K562 (cell line): ENCODE data around the gene HHATL. TPM values are rescaled to one million over a fixed set of nuclear protein-coding genes. Genes with fewer than 3 reads are reported as not detected.

Source experiments
- ATAC-seq: fragments of 200-7000 bp; cut with Tn5 transposase; 3 replicates; pipeline ENCODE4 v1.9.1; 2020; ENCODE audit warnings: moderate library complexity
- BruUV-seq: library from RNA; stranded (reverse); fragments of 400-500 nt; replicated peaks from 2 replicates; lab custom pipeline; 2021; lab: Mats Ljungman, UMichigan
- CTCF ChIA-PET: fragments of 300-600 bp; formaldehyde crosslinking; extraction: SDS; loops from one replicate; lab custom pipeline; 2021; ENCODE audit warnings: low intra/inter-chr PET ratio; lab: Yijun Ruan, JAX
- POLR2A ChIA-PET: fragments of 300-600, 350-650 bp; sonication (Branson Sonifier 250); formaldehyde crosslinking; extraction: SDS; loops from one replicate; lab custom pipeline; 2021; ENCODE audit warnings: antibody characterized with exemption, inconsistent platforms; lab: Yijun Ruan, JAX
- DNase-seq, 4 experiments: peaks; one replicate each; pipeline versions ENCODE4 v3.0.0 to v3.0.0-alpha.2; 2011 to 2018; ENCODE audit warnings: low spot score in 3 of 4, mixed read lengths in 3 of 4; ENCODE audit errors: extremely low read depth in 1 of 4
- FAIRE-seq: peaks from 2 replicates; lab custom pipeline; 2011; peaks lifted over from hg19 to GRCh38; lab: Jason Lieb, UNC
- H2AFZ ChIP-seq: 2 replicates; pipeline ENCODE4 v1.6.0; 2011; ENCODE audit warnings: low read depth, low read length, control low read depth, inconsistent platforms
- H3K27ac ChIP-seq: fragments of 200-600 bp; 3 replicates; pipeline ENCODE4 v1.8.0; 2011; ENCODE audit warnings: low read depth, mild to moderate bottlenecking, control low read depth, inconsistent platforms, low read length, moderate library complexity, mixed read lengths; ENCODE audit errors: extremely low read depth
- H3K27me3 ChIP-seq, 2 experiments: fragments of 300-600 bp in 1 of 2; 2 replicates in 1 of 2; 3 replicates in 1 of 2; pipeline versions ENCODE4 v1.6.0 to v1.8.0; 2011; ENCODE audit warnings: inconsistent platforms in 2 of 2, low read length in 2 of 2, mild to moderate bottlenecking in 1 of 2, mixed read lengths in 1 of 2, moderate library complexity in 1 of 2; ENCODE audit not compliant: control insufficient read depth in 2 of 2, insufficient read depth in 2 of 2
- H3K36me3 ChIP-seq: fragments of 300-600 bp; 3 replicates; pipeline ENCODE4 v1.8.0; 2011; ENCODE audit warnings: mild to moderate bottlenecking, low read length, inconsistent platforms; ENCODE audit not compliant: control insufficient read depth, insufficient read depth
- H3K4me1 ChIP-seq, 2 experiments: fragments of 200-600 bp in 1 of 2; replicated peaks in 1 of 2; 2 replicates in 1 of 2; 3 replicates in 1 of 2; pipeline versions ENCODE4 v1.5.1 to v1.8.0; 2011; ENCODE audit warnings: inconsistent platforms in 2 of 2, low read length in 2 of 2, mild to moderate bottlenecking in 1 of 2, mixed read lengths in 1 of 2, moderate library complexity in 1 of 2; ENCODE audit not compliant: control insufficient read depth in 2 of 2, insufficient read depth in 2 of 2
- H3K4me2 ChIP-seq: 2 replicates; pipeline ENCODE4 v1.6.1; 2011; ENCODE audit warnings: low read length, control low read depth, inconsistent platforms, mixed read lengths; ENCODE audit not compliant: insufficient read depth
- H3K4me3 ChIP-seq: fragments of 200-600 bp; sonication (generic), shearing (Covaris generic); 2 replicates; pipeline ENCODE4 v1.5.1; 2016; ENCODE audit warnings: control low read depth, inconsistent platforms
- H3K79me2 ChIP-seq: fragments of 200-600 bp; 3 replicates; pipeline ENCODE4 v1.8.0; 2011; ENCODE audit warnings: low read length, inconsistent platforms; ENCODE audit not compliant: control insufficient read depth, insufficient read depth
- H3K9ac ChIP-seq, 2 experiments: 2 replicates each; pipeline versions ENCODE4 v1.6.0 to v1.6.1; 2011; ENCODE audit warnings: low read depth in 2 of 2, low read length in 2 of 2, control low read depth in 1 of 2, inconsistent platforms in 1 of 2, mild to moderate bottlenecking in 1 of 2, mixed read lengths in 1 of 2; ENCODE audit not compliant: insufficient read depth in 1 of 2
- H3K9me1 ChIP-seq: one replicate; pipeline ENCODE4 v1.6.0; 2011; ENCODE audit warnings: inconsistent platforms, mild to moderate bottlenecking, low read length, moderate library complexity; ENCODE audit not compliant: control insufficient read depth, insufficient read depth
- H3K9me3 ChIP-seq: replicated peaks from 2 replicates; pipeline ENCODE4 v1.5.1; 2011; ENCODE audit warnings: low read depth, low read length, inconsistent platforms; ENCODE audit not compliant: control insufficient read depth, insufficient read depth
- H4K20me1 ChIP-seq: replicated peaks from 2 replicates; pipeline ENCODE4 v1.6.1; 2011; ENCODE audit warnings: low read length, inconsistent platforms, mixed read lengths; ENCODE audit not compliant: control insufficient read depth, insufficient read depth
- HDAC2 ChIP-seq: fragments of 450-650 bp; IDR thresholded peaks from 2 replicates; pipeline ENCODE4 v1.6.1; 2016; ENCODE audit warnings: mild to moderate bottlenecking
- RAD51 ChIP-seq: fragments of 450-650 bp; IDR thresholded peaks from 2 replicates; pipeline ENCODE4 v1.7.1; 2016; ENCODE audit warnings: low read depth, mild to moderate bottlenecking, borderline replicate concordance
- ZNF436 ChIP-seq: fragments of 250-450, 450-650 bp; sonication (Bioruptor Pico); formaldehyde crosslinking; IDR thresholded peaks from 2 replicates; pipeline ENCODE4 v1.7.0; 2020; ENCODE audit warnings: mild to moderate bottlenecking
- WGBS: fragments of 100-300 bp; shearing (Covaris generic); methylation state at CpG from one replicate; pipeline ENCODE4 v1.1.6; 2016; ENCODE audit warnings: low coverage, mixed read lengths; ENCODE audit not compliant: insufficient coverage; ENCODE audit errors: missing lambda C conversion rate; 5-methylcytosine and 5-hydroxymethylcytosine counted together
- in situ Hi-C: fragments of 300-500 bp; cut with MboI; formaldehyde crosslinking; loops from 4 replicates; pipeline ENCODE4 v1.15.0; 2018; ENCODE audit warnings: inconsistent platforms, mixed read lengths
- intact Hi-C: fragments of 100-400 bp; cut with micrococcal nuclease; formaldehyde crosslinking; loops from 2 replicates; pipeline ENCODE4 v1.14.2; 2022
- polyA plus RNA-seq, 8 experiments: library from polyadenylated mRNA; depleted of rRNA in 4 of 8; stranded (reverse) in 5 of 8; unstranded in 3 of 8; fragments of >200 nt; fragmentation: Nextera tagmentation in 2 of 8; fragmentation: Illumina TruSeq in 1 of 8; extraction: Ambion mirVana in 2 of 8; extraction: Trizol in 1 of 8; gene quantifications; 2 replicates each; pipeline versions ENCODE4 v1.2.1 to v1.2.3, GENCODE V29; 2011 to 2014; ENCODE audit warnings: inconsistent platforms in 1 of 8, missing spikeins in 1 of 8
- total RNA-seq, 7 experiments: library from RNA; depleted of rRNA in 6 of 7; stranded (reverse); fragments of >200 nt in 6 of 7; fragmentation: Illumina TruSeq in 2 of 7; extraction: Trizol in 2 of 7; gene quantifications; 2 replicates each; pipeline versions ENCODE4 v1.2.1 to v1.2.3, GENCODE V29; 2011 to 2021; ENCODE audit warnings: low replicate concordance in 1 of 7

Gene HHATL
- total and polyA plus RNA-seq, 9 of the 15 experiments (the other 6 are each of a cell fraction or from before 2014, with no cell fraction given): not detected

DNA sequence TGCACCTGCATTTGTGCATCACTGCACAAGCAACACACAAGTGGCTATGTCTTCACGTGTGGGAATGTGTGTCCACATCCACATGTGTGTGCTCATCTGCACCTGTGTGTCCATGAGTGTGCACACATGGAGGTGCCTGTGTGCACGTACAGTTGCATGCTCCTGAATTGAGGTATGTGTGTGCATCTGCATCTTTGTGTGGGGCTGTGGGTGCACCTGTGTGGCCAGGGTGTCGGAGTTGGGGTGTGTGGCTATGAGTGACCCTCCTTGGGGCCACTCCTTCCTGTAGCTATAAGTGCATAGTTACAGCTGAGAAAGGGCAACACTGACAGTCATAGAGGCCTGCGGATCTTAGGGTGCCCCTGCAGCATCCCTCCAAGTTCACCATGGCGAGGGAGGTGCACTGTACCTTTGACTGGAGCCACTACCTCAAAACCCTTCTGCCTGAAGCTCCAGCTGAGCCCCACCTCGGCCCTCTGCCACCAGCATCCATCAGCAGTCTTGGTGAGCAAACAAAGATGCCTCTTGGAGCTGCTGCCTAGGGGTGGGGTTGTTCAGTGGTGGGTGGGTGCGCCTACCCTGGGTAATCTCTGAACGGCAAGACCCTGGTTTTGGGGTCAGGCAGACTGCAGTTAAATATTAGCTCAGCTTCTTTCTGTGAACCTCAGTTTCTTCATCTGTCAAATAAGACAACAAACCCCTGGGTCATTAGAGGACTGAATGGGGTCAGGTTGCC is 5.2 kb upstream of the HHATL start:
- H3K9me3 ChIP-seq: no peaks in the 10 kb centered on the region
- no peak for FAIRE-seq
- H2AFZ ChIP-seq: no peak overlapping the region
- in situ Hi-C loops (no loop called here), intact Hi-C loops (no loop called here)
- no peaks in the 10 kb centered on the region for H3K79me2 ChIP-seq
- no TSS peak for BruUV-seq
- TF ChIP-seq ZNF436 (CRISPR knock-in tag) (no peak), RAD51 (no peak), HDAC2 (no peak)
- no peaks in the 10 kb centered on the region for H3K36me3 ChIP-seq
- H3K4me3 ChIP-seq: no peak overlapping the region
- DNase-seq: no peak
- H3K27ac ChIP-seq: no peak overlapping the region
- 0% methylated on average over 8 of the region's 8 CpGs for WGBS
- H3K27me3 ChIP-seq: peaks cover 27 to 58% of the 10 kb centered on the region in 2 experiments; a peak in 4 of 5 replicates
- ChIA-PET CTCF (no interaction called here), POLR2A (interaction anchor here (0.6 to 0.7 kb wide), 2 partner anchors 23 to 556 kb away, joined by 3 to 4 read pairs; partner anchors contain the start of gene KLHL40)
- peaks cover 12% of the 10 kb centered on the region; the same call in 1 of the 2 replicates for H4K20me1 ChIP-seq
- no peak overlapping the region for H3K9ac ChIP-seq
- H3K4me1 ChIP-seq: 0 out of 5 replicates have a peak, but pooled peaks cover 0 to 4% of the 10 kb centered on the region in 2 experiments
- ATAC-seq: no peak
- peaks cover 5% of the 10 kb centered on the region for H3K9me1 ChIP-seq
- H3K4me2 ChIP-seq: no peak overlapping the region
